ENCODE data around the gene MXD3. TPM values are rescaled to one million over a fixed set of nuclear protein-coding genes. Genes with fewer than 3 reads are reported as not detected.
"Not testable (repeated sequence)": the region's sequence is repeated elsewhere in the genome, so short reads cannot be mapped to it uniquely, and the experiment has no call there.

The MXD3 gene
- polyA plus RNA-seq, 10 donors: 12.0 to 26.9 (median 16.3) TPM

DNA sequence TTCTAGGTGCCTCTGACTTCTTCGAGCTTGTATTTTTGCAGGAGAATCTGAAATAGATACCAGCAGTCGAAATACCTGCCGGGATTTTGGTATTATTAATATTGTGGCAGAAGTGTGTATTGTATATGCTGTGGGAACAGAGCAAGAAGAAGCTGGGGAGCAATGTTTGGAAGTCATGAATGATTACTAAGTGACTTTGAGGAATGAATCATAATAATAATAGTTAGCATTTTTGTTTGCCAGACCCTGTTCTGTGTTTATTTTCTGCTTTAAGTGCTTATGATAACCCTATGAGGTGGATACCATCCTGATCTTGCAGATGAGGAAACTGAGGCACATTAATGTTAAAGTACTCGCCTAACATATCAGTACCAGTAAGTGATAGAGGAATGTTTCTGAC is 40.6 kb downstream of the MXD3 start:
- DNase-seq: no peak

DNA sequence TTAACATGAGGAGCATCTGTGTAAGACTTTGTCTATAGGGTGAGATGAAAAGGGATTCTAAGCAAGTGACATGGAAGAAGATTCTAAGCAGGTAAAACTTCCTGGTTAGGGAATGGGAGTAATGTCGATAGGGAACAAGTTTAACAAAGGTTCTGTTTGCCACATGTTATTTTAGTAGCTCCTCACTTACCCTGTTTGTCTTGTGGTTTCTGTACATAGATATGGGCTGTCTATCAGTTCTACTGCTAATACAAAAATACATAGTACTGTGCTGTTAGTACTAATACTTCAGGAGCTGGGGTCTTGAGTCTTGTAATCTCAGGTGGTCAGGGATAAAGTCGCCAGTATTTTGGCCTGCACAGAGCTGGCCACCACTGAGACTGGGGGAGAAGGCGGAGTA is 41.0 kb downstream of the MXD3 start:
- no peak for DNase-seq

DNA sequence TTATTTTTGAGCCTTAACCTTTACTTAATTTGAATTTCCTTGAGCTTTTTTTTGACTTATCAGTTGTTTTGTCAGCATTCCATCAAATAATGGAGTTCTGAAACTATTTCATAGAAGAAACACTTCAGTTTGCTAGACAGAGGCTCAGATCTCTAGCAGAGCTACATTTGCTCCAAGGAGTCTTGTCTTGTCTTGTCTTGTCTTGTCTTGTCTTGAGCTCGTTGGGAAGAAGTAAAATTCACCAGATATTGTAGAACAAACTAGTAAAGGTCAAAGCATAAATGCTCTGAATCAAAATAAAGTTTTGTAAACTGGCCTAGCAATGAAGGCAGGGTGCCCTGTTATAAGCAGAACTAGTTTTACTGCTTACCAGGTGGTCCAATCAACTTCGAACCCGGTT is 41.7 kb downstream of the MXD3 start:
- DNase-seq: no peak

DNA sequence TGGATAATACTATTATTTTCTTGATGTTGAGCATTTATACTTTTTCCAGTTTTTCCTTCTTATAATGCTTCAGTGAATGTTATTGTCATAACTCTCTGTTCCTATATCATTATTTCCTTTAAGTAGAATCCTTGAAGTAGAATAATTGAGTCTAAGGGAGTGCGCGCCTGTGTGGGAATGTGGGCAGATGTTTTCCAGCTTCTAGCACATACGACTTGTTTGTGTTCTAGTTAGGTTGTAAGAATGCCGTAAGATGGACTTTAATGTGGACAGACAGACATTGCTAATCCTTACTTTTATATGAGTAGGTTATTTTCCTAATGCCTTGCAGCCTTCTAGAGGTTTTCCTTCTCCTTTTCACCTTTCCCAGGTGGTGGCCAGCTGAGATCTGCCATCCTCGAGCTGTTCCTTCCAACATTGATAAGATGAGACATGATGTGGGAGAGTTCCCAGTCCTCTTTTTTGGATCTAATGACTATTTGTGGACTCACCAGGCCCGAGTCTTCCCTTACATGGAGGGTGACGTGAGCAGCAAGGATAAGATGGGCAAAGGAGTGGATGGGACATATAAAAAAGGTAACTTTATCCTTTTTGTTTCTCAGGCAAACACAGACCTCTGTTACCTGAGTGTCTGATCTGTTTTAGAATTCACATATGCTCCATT is 42.3 kb downstream of the MXD3 start:
- no peak for DNase-seq

DNA sequence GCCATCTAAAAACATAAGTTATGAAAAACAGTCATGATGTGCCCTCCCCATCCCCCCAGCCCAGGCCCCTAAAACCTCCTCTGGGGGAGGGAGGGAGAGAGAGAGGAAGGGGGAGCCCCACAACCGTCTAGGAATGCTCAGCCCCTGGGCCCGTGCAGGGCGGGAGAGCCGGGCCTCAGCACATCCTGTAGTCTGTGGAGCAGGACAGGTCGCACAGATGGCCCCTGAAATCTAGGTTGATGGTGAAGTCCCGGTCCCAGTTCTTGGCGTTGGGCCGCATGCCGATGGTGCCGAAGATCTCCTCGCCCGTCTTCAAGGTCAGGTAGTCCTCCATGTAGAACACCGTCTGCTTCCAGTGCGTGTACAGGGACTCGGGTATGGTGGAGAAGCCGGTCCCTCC is 46.3 kb downstream of the MXD3 start:
- DNase-seq: no peak

DNA sequence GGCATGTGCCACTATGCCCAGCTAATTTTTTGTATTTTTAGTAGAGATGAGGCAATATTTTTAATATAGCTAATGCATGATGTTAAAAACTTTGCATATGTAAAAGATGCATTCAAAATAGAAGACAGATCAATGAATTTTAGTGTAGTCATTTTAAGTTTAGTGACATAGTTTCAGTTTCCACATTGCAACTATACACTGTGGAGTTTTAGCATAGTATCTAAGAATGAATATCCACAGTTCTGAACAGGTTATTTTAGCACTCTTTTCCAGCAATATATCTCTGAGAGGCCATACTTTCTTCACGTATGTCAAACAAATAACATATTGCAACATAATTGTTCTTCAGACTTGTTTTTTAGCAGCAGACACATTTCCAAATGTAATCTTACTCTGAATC is 47.5 kb downstream of the MXD3 start:
- DNase-seq: no peak

DNA sequence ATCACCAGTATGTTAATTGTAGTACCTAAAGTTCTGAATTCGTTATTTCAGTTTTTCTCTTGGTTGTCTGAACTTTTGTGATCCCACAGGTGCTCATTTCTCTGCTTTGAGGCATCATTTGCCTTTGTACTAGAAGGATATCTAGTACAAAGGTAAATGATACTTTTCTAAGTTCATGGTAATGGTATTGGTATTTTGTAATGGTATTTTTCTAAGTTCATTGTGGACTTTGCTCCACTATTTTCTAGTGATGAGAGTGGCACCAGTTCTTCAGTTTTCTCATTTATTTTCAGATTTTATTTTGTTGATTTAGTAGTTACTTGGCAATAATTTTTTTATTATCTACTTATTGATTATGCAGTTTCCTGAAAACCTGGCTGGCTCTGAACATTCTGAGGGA is 50.2 kb downstream of the MXD3 start:
- no peak for DNase-seq

DNA sequence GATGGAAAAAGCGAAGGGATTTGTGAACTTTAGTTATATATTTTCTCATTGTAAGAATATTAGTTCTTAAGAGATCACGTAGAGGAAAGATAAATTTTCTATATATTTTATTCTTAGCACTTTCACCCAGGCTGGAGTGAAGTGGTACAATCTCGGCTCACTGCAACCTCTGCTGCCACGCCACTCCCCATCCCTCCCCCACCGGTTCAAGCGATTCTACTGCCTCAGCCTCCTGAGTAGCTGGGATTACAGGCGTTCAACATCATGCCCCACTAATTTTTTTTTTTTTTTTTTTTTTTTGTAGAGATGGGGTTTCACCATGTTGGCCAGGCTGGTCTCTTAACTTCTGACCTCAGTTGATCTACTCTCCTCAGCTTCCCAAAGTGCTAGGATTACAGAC is 50.7 kb downstream of the MXD3 start:
- no peak for DNase-seq

DNA sequence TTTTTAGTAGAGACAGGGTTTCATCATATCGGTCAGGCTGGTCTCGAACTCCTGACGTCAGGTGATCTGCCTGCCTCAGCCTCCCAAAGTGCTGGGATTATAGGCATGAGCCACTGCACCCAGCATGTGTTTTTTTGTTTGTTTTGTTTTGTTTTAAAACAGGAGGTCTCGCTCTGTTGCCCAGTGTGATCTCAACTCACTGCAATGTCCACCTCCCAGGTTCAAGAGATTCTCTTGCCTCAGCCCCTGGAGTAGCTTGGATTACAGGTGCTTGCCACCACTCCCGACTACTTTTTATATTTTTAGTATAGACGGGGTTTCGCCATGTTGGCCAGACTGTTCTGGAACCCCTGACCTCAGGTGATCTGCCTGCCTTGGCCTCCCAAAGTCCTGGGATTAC is 53.0 kb downstream of the MXD3 start:
- not testable (repeated sequence) for DNase-seq

Other genes starting within 250 kb of the MXD3 start
- gene FGFR4, start 225.0 kb downstream of the MXD3 start, polyA plus RNA-seq (ENCODE audit: insufficient read length in 10 of 10): 100 to 1,000 TPM; 120 to 189 (median 137) TPM
- 10 to 100 TPM; 35.1 to 49.7 (median 42.5) TPM for gene NSD1, start 178.1 kb downstream of the MXD3 start, polyA plus RNA-seq (ENCODE audit: insufficient read length in 10 of 10)
- gene RAB24, start 8.2 kb downstream of the MXD3 start, polyA plus RNA-seq (ENCODE audit: insufficient read length in 10 of 10): 10 to 100 TPM; 17.9 to 27.1 (median 21.1) TPM
- gene PRELID1, start 8.1 kb downstream of the MXD3 start, polyA plus RNA-seq (ENCODE audit: insufficient read length in 10 of 10): 100 to 1,000 TPM in 1 of 10 donors, 10 to 100 TPM in 9; 67.0 to 103 (median 74.0) TPM
- gene LMAN2, start 39.8 kb upstream of the MXD3 start, polyA plus RNA-seq (ENCODE audit: insufficient read length in 10 of 10): 10 to 100 TPM; 53.9 to 87.5 (median 67.8) TPM
- gene RGS14, start 46.0 kb upstream of the MXD3 start, polyA plus RNA-seq (ENCODE audit: insufficient read length in 10 of 10): 10 to 100 TPM in 8 of 10 donors, 1 to 10 TPM in 2; 7.1 to 21.2 (median 12.9) TPM
- under 1 TPM in 3 of 10 donors, not detected in 7; 0.08 to 0.20 (median 0.14) TPM for gene SLC34A1, start 72.5 kb upstream of the MXD3 start, polyA plus RNA-seq (ENCODE audit: insufficient read length in 10 of 10)
- gene PFN3, start 88.8 kb upstream of the MXD3 start, polyA plus RNA-seq (ENCODE audit: insufficient read length in 10 of 10): not detected
- gene F12, start 97.7 kb upstream of the MXD3 start, polyA plus RNA-seq (ENCODE audit: insufficient read length in 10 of 10): 1 to 10 TPM in 1 of 10 donors, under 1 TPM in 8, not detected in 1; 0.17 to 1.1 (median 0.39) TPM
- 10 to 100 TPM; 12.1 to 23.3 (median 17.2) TPM for gene GRK6, start 114.8 kb upstream of the MXD3 start, polyA plus RNA-seq (ENCODE audit: insufficient read length in 10 of 10)
- 1 to 10 TPM in 3 of 10 donors, under 1 TPM in 7; 0.43 to 1.4 (median 0.78) TPM for gene PRR7, start 134.9 kb upstream of the MXD3 start, polyA plus RNA-seq (ENCODE audit: insufficient read length in 10 of 10)
- 100 to 1,000 TPM; 157 to 266 (median 221) TPM for gene DBN1, start 161.7 kb upstream of the MXD3 start, polyA plus RNA-seq (ENCODE audit: insufficient read length in 10 of 10)
- gene PDLIM7, start 185.7 kb upstream of the MXD3 start, polyA plus RNA-seq (ENCODE audit: insufficient read length in 10 of 10): 100 to 1,000 TPM; 167 to 339 (median 246) TPM
- 1 to 10 TPM; 4.1 to 9.4 (median 5.6) TPM for gene DOK3, start 197.9 kb upstream of the MXD3 start, polyA plus RNA-seq (ENCODE audit: insufficient read length in 10 of 10)
- 10 to 100 TPM; 41.3 to 65.3 (median 47.6) TPM for gene DDX41, start 205.1 kb upstream of the MXD3 start, polyA plus RNA-seq (ENCODE audit: insufficient read length in 10 of 10)
- 10 to 100 TPM; 35.6 to 76.9 (median 45.2) TPM for gene FAM193B, start 242.7 kb upstream of the MXD3 start, polyA plus RNA-seq (ENCODE audit: insufficient read length in 10 of 10)

All from muscle of back (tissue), 11 donors.